GM12864 (cell line): ENCODE data around the gene TTLL6.

Source experiments
- DNase-seq: peaks from one replicate; pipeline ENCODE4 v3.0.0-alpha.2; 2011; ENCODE audit warnings: low read depth
- H3K4me3 ChIP-seq: 2 replicates; pipeline ENCODE4 v1.5.1; 2011; ENCODE audit warnings: mild to moderate bottlenecking, low read depth, low read length, control low read depth
- TF ChIP-seq, protein P1 (sequence below): IDR thresholded peaks from 2 replicates; pipeline ENCODE4 v1.5.1; 2011; ENCODE audit warnings: low read depth, mild to moderate bottlenecking, moderate library complexity, low read length, control low read depth, inconsistent platforms; ENCODE audit errors: missing control alignments

Gene TTLL6

DNA sequence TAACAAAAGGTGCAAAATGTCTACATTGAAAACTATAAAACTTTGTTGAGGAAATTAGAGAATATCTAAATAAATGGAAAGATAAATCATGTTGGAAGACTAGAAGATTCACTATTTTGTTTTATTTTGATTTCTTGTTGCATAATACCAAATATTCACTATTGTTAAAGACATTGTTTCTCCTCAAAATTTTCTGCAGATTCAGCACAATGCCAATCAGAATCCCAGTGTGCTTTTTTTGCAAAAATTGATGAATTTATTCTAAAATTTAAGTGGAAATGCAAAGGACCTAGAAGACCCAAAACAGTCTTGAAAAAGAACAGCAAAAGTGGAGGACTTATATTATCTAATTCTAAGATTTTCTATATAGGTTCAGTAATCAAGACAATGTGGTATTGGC, 40.4 kb downstream of the TTLL6 start:
- H3K4me3 ChIP-seq: no peak overlapping the region
- no peak for DNase-seq
- TF ChIP-seq, protein P1, sequence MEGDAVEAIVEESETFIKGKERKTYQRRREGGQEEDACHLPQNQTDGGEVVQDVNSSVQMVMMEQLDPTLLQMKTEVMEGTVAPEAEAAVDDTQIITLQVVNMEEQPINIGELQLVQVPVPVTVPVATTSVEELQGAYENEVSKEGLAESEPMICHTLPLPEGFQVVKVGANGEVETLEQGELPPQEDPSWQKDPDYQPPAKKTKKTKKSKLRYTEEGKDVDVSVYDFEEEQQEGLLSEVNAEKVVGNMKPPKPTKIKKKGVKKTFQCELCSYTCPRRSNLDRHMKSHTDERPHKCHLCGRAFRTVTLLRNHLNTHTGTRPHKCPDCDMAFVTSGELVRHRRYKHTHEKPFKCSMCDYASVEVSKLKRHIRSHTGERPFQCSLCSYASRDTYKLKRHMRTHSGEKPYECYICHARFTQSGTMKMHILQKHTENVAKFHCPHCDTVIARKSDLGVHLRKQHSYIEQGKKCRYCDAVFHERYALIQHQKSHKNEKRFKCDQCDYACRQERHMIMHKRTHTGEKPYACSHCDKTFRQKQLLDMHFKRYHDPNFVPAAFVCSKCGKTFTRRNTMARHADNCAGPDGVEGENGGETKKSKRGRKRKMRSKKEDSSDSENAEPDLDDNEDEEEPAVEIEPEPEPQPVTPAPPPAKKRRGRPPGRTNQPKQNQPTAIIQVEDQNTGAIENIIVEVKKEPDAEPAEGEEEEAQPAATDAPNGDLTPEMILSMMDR: no peak

DNA sequence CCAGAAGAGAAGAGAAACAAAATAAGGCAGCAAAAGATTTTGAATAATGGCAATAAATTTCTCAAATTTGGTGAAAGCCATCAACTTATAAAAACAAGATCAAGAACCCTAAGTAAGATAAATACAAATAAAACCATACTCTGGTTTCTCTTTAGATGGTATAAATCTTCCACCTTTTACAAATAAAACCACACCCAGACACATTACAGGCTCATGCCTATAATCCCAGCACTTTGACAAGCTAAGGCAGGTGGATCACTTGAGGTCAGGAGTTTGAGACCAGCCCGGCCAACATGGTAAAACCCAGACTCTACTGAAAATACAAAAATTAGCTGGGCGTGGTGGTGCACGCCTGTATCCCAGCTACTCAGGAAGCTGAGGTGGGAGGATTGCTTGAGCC, 43.8 kb downstream of the TTLL6 start:
- DNase-seq: no peak
- TF ChIP-seq, protein P1: no peak
- no peak overlapping the region for H3K4me3 ChIP-seq

DNA sequence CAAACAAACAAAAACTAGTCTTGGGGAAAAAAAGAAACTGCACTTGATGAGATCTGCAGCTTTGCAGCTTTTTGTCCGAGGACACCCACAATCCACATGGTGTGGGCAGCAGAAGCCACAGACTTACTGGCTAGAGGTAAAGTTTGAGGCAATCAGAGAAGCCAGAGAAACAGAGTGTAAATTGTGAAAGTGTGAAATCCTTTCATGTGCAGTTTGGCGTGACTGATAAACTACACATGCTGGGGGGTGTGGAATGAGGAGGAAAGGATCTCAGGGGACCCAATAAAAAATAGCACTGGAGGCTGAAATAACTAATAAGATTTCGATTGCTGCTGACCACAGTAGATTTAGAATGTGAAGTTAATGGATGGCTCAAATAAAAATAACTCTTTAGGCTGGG, 46.1 kb downstream of the TTLL6 start:
- no peak overlapping the region for H3K4me3 ChIP-seq
- no peak for DNase-seq
- TF ChIP-seq, protein P1: no peak

DNA sequence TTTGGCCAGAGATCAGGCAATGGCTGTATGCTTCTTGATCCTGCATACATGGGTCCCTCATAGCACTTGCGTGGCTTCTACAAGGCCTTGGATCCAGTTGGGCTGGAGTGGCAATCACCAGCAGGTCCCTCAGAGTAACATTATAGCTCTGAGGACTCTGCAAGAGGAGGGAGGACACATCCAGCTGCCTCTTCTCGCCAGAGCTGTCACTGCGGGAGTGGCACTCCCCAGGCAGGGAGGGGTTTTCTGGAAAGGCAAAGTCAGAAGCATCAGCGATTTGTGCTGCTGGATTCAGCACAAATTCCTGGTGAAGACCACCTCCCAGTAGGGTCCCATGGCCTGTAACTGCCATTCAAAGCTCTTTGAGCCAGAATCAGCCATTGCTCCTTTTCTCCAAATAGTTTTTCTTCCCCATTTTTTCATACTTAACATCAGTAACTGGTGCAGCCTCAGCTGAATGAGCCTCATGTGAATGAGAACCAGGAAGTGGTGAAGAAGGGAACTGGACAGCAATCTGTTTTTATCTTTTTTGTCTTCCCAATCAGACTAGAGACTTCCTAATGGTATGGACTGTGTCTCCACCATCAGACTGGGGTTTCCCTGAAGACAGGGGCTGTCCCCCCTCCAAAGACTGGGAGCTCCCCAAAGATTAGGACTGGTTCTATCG, 47.9 kb downstream of the TTLL6 start:
- no peak overlapping the region for H3K4me3 ChIP-seq
- DNase-seq: no peak
- TF ChIP-seq, protein P1: no peak

DNA sequence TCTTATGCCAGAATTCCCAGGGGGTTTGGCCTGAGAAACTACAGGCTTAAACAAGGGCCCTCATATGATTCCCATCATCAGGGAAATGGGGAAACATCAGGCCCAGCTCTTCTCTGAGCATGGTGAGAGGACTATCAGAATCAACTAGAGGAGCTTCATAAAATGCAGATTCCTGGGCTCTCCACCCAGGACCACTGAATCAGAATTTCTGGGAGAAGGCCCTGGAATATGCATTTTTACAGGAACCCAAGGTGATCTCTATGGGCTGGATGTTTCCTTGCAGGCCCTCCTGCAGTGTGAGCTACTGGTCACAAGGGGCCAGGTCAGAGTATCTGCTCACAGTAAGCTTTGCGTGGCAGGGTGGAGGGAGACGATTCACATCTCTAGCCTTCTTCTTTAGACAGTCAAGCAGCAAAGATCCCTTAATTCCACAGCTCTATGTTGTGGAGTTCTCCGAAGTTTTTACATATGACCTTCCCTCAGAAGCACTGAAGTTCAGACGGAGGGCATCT, 49.7 kb downstream of the TTLL6 start:
- DNase-seq: no peak
- H3K4me3 ChIP-seq: no peak overlapping the region
- TF ChIP-seq, protein P1: peak; percentile 14

DNA sequence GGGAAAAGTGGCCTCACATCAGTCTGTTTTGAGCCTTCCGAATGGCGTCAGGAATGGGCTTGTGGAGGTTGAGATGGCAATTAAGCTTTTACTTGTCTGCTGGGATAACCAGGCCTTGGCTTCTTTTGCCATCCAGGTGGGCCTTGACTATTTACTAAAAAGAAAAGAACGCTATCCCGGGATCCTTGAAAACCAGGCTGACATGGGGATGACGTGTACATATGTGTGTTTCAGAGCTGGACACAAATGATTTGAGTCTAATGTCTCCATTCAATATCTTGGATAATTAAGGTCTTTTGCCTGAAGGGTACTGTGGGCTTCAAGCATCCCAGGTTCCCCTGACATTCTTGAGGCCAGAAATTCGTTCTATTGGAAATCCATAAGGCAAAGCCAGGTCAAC, 55.9 kb downstream of the TTLL6 start:
- no peak overlapping the region for H3K4me3 ChIP-seq
- DNase-seq: no peak
- TF ChIP-seq, protein P1: no peak

DNA sequence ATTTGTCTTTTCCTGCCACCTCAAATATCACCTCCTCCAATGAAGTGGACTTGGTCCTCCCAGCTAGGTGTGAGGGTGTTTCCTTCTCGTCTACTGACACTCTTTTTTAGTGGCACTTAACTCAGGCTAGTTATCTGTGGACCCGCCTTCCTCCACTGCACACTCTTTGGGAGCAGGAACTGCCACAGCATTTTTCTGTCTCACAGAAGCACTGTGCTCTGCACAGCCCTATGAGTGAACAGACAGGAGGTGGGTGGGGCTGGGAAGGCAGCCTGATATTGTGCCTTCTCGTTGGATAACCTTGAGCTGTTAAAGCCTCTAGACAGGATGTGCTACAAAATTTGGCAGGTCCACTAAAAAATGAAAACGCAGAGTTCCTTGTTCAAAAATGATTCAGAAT, 56.6 kb downstream of the TTLL6 start:
- TF ChIP-seq, protein P1: no peak
- no peak for DNase-seq
- no peak overlapping the region for H3K4me3 ChIP-seq
